Kidney (tissue), 14 donors: ENCODE measurements around the gene AIMP1. TPM values are rescaled to one million over a fixed set of nuclear protein-coding genes. Genes with fewer than 3 reads are reported as not detected.

Experiments used
- DNase-seq, 5 donors: peaks; one replicate each; pipeline ENCODE4 v3.0.0-alpha.2; 2013 to 2020
- FAIRE-seq: peaks from 2 replicates; lab custom pipeline; 2012; peaks lifted over from hg19 to GRCh38; lab: Jason Lieb, UNC
- H3K27ac ChIP-seq, 2 donors: one replicate each; pipeline ENCODE4 v1.7.0; 2013; ENCODE audit warnings: low read depth in 2 of 2, low read length in 2 of 2, inconsistent platforms in 1 of 2
- H3K27me3 ChIP-seq: one replicate; pipeline ENCODE4 v1.7.1; 2013; ENCODE audit warnings: low read length, inconsistent platforms; ENCODE audit not compliant: control insufficient read depth, insufficient read depth
- H3K36me3 ChIP-seq, 3 donors: one replicate each; pipeline versions ENCODE4 v1.7.0 to v1.7.1; 2013; ENCODE audit warnings: low read length in 3 of 3, control low read depth in 1 of 3, inconsistent platforms in 1 of 3; ENCODE audit not compliant: insufficient read depth in 3 of 3, control insufficient read depth in 2 of 3
- H3K4me1 ChIP-seq, 3 donors: one replicate each; pipeline versions ENCODE4 v1.7.0 to v1.7.1; 2013; ENCODE audit warnings: low read length in 3 of 3, inconsistent platforms in 1 of 3, low read depth in 1 of 3; ENCODE audit not compliant: control insufficient read depth in 2 of 3, insufficient read depth in 2 of 3
- H3K4me3 ChIP-seq, 3 donors: one replicate each; pipeline versions ENCODE4 v1.7.0 to v1.8.1; 2013; ENCODE audit warnings: low read length in 3 of 3, control low read depth in 1 of 3, inconsistent platforms in 1 of 3
- H3K9ac ChIP-seq, 3 donors: one replicate each; pipeline versions ENCODE4 v1.7.0 to v1.7.1; 2013; ENCODE audit warnings: low read length in 3 of 3, control low read depth in 1 of 3, inconsistent platforms in 1 of 3
- H3K9me3 ChIP-seq, 3 donors: one replicate each; pipeline versions ENCODE4 v1.7.0 to v1.7.1; 2013; ENCODE audit warnings: low read length in 3 of 3, control low read depth in 1 of 3, inconsistent platforms in 1 of 3; ENCODE audit not compliant: control insufficient read depth in 2 of 3, insufficient read depth in 1 of 3
- CTCF ChIP-seq: IDR thresholded peaks from 3 replicates; pipeline ENCODE4 v1.5.1; 2012; ENCODE audit warnings: mild to moderate bottlenecking, moderate library complexity, borderline replicate concordance; ENCODE audit not compliant: insufficient read depth; ENCODE audit errors: extremely low read depth
- intact Hi-C: fragments of 100-400 bp; cut with DNase I; formaldehyde crosslinking; loops from one replicate; pipeline ENCODE4 v1.11.1; 2022
- polyA plus RNA-seq: library from polyadenylated mRNA; stranded (reverse); fragments of 350-450 nt; fragmentation: Illumina TruSeq; extraction: RNeasy Lipid Tissue Mini Kit (QIAGEN cat#74804); gene quantifications from one replicate; pipeline ENCODE4 v1.2.3, GENCODE V29; 2014; ENCODE audit warnings: low read depth, low replicate concordance; ENCODE audit not compliant: insufficient read depth
- total RNA-seq: library from RNA; stranded (reverse); fragmentation: NEBNext Ultra II Directional; extraction: Animal tissue kit (Norgen Biotek cat#: 25700); gene quantifications from one replicate; pipeline ENCODE4 v1.2.1, GENCODE V29; 2021
- donor health status: control.
- donor health status: control.
- donor health status: control.
- donor health status: control.
- donor health status: control.
- donor health status: DM: yes; HTN: yes; CAD: no.
- donor health status: Normal renal cell carcinoma (clear cell type).

Gene AIMP1
- total and polyA plus RNA-seq, 2 donors from 2014 or later, result 43.3 to 47.1 TPM

GRCh38 chr4:106369456-106370060, 53.2 kb downstream of the AIMP1 start:
- Histone ChIP-seq H3K9me3 (no peaks in the 10 kb centered on the region), H3K4me1 (no peaks in the 10 kb centered on the region), H3K4me3 (peak overlapping the region in 1 of 3 donors; percentile 8), H3K9ac (no peak overlapping the region), H3K27me3 (no peaks in the 10 kb centered on the region), H3K36me3 (no peaks in the 10 kb centered on the region), H3K27ac (no peak overlapping the region)
- TF ChIP-seq CTCF, result peak; percentile 68
- intact Hi-C loops, result no loop called here
- FAIRE-seq (no peak), DNase-seq (peak in 3 of 5 donors; percentile 47 to 82 (median 75))

- Histone ChIP-seq H3K36me3 (no peaks in the 10 kb centered on the region), H3K27me3 (no peaks in the 10 kb centered on the region), H3K9me3 (no peaks in the 10 kb centered on the region), H3K4me1 (no peaks in the 10 kb centered on the region), H3K4me3 (no peak overlapping the region), H3K9ac (no peak overlapping the region), H3K27ac (no peak overlapping the region)
- no peak for TF ChIP-seq CTCF
- intact Hi-C loops, result no loop called here
- FAIRE-seq (no peak), DNase-seq (no peak)
Observed at GRCh38 chr4:106370214-106370613, 53.9 kb downstream of the AIMP1 start.

- H3K9ac ChIP-seq, result no peak overlapping the region
- no peaks in the 10 kb centered on the region for H3K36me3 ChIP-seq
- H3K27ac ChIP-seq, result no peak overlapping the region
- FAIRE-seq (no peak), DNase-seq (no peak)
- no peak for TF ChIP-seq CTCF
- H3K9me3 ChIP-seq, result no peaks in the 10 kb centered on the region
- H3K4me1 ChIP-seq, result no peaks in the 10 kb centered on the region
- no peak overlapping the region for H3K4me3 ChIP-seq
- no peaks in the 10 kb centered on the region for H3K27me3 ChIP-seq
- intact Hi-C loops, result no loop called here
Observed at GRCh38 chr4:106371161-106371560, 54.8 kb downstream of the AIMP1 start.

- Histone ChIP-seq H3K9ac (no peak overlapping the region), H3K4me1 (no peaks in the 10 kb centered on the region), H3K4me3 (no peak overlapping the region), H3K27me3 (no peaks in the 10 kb centered on the region), H3K9me3 (no peaks in the 10 kb centered on the region), H3K36me3 (no peaks in the 10 kb centered on the region), H3K27ac (no peak overlapping the region)
- FAIRE-seq (no peak), DNase-seq (no peak)
- TF ChIP-seq CTCF, result no peak
- intact Hi-C loops, result no loop called here
Observed at GRCh38 chr4:106373026-106373425, 56.7 kb downstream of the AIMP1 start.
